GM19463 (cell line): Measurements from ENCODE around the gene CNTNAP5.

ENCODE experiments used
- ATAC-seq: cut with Tn5 transposase; IDR thresholded peaks from one replicate; pipeline ENCODE4 v1.9.1; 2021; ENCODE audit warnings: mild to moderate bottlenecking, moderate library complexity; ENCODE audit not compliant: unreplicated experiment

CNTNAP5 gene

GRCh38 chr2:124961132-124961531 lies 936.0 kb downstream of the CNTNAP5 start:
- no peak for ATAC-seq
